Measurements from ENCODE around the gene CNN2. TPM values are rescaled to one million over a fixed set of nuclear protein-coding genes. Genes with fewer than 3 reads are reported as not detected.

The CNN2 gene
- polyA plus RNA-seq, 2 of the 4 experiments (the other 2 are of a cell fraction), result 31.7 to 99.3 TPM

DNA sequence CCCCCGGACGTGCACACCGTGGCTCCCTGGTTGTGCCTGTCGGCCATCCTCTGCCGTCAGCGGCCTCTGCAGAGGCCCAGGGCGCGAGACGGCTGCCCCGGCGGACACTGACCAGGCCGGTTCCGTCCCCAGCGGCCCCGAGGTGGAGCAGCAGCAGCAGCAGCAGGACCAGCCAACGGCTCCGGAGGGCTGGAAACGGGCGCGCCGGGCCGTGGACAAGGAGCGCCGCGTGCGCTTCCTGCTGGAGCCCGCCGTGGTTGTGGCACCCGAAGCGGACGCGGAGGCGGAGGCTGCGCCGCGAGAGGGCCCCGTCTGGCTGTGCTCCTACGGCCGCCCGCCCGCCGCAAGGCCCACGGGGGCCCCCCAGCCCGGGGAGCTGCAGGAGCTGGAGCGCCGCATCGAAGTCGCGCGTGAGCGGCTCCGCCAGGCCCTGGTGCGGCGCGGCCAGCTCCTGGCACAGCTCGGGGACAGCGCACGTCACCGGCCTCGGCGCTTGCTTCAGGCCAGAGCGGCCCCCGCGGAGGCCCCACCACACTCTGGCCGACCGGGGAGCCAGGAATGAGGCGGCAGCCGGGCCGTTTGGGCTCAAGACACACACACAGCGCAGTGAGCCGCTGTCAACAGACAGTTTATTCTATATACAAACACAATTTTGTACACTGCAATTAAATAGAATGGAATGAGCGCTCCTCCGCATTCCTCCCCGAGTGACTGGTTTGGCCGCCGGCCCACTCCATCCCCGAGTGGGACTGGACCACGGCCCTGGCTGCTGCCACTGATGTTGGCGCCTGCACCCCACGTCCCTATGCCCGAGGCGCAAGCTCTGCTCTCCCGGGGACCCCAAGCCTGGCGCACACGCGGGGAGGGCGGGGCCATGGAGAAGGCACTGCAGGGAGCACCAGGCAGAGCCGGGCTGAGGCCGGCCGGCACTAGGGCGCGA lies 17.1 kb upstream of the CNN2 start:
- CTCF ChIA-PET, result no interaction called here
- Histone ChIP-seq H3K27ac (no peak overlapping the region), H3K4me1 (no peaks in the 10 kb centered on the region), H3K4me3 (no peak overlapping the region), H3K4me2 (no peak overlapping the region), H3K9me3 (no peaks in the 10 kb centered on the region)
- DNase-seq (ENCODE audit: low read depth in 1 of 2, low spot score in 1 of 2) (no peak), FAIRE-seq (no peak), ATAC-seq (no peak)
- 94% methylated on average over 55 of the region's 92 CpGs for WGBS (ENCODE audit: missing lambda C conversion rate)
- no peak for TF ChIP-seq HOXB5 (CRISPR knock-in tag; IDR thresholded peaks at IDR 0.05)
- TF ChIP-seq NPAS2 (CRISPR knock-in tag; IDR thresholded peaks at IDR 0.05; ENCODE audit: borderline replicate concordance), result no peak
- POLR2A ChIA-PET, result no interaction called here

- CTCF ChIA-PET, result interaction anchor here (0.9 kb wide), 1 partner anchor 10 kb away, joined by 3 read pairs; the partner anchor contains the start of gene TMEM259
Observed at GRCh38 chr19:1009981-1010538, 16.3 kb upstream of the CNN2 start.

DNA sequence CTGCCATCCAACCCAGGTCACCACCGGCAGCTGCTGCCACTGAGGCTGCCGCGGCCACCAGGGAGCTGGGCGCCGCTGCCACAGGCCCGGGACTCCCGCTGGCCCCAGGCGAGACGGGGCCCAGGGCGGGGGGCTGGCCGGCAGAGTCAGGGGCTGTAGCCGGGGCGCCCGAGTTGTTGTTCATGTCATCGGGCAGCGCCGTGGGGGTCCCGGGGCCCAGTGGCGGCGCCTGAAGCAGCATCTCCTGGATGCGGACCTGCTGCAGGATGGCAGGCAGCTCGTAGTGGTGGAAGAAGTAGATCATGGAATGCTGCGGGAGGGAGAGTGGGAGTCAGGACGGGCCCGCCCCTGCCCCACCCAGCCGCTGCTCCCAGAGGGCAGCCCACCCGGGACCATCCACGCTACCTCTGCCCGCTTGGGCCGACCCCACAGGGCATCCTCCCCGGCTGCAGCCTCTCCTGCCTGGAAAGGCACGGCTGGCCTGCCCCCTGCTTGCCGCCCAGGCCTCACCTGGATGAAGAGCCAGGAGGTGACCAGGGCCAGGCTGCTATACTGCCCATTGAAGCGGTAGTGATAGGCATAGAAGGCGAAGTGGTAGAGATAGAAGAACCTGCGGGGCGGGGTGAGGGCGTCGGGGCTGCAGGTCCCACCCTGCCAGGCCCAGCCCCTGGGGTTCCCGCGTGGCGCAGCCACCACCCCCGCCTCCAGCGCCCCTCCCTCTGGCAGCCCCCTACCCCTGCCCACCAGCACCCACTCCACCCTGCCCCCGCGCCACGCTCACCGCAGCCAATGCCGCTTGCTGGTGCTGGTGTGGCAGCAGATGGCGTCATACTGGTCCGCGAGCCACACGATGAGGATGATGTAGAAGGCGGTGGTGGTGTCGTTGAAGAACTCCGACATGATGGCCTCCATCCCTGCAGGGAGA lies 15.6 kb upstream of the CNN2 start:
- Histone ChIP-seq H3K9me3 (no peaks in the 10 kb centered on the region), H3K4me2 (no peak overlapping the region), H3K4me3 (no peak overlapping the region), H3K4me1 (no peaks in the 10 kb centered on the region; the same call in 2 of the 3 replicates), H3K27ac (no peak overlapping the region)
- DNase-seq (ENCODE audit: low read depth in 1 of 2, low spot score in 1 of 2) (no peak), FAIRE-seq (no peak), ATAC-seq (no peak)
- WGBS (ENCODE audit: missing lambda C conversion rate), result 96% methylated on average over 10 of the region's 56 CpGs
- ChIA-PET POLR2A (no interaction called here), CTCF (interaction anchor here (0.9 kb wide), 1 partner anchor 10 kb away, joined by 3 read pairs; the partner anchor contains the start of gene TMEM259)
- TF ChIP-seq JUN (IDR thresholded peaks at IDR 0.05), result no peak
- no peak for TF ChIP-seq SREBF2 (IDR thresholded peaks at IDR 0.05)
- no peak for TF ChIP-seq ATOH8 (CRISPR knock-in tag; IDR thresholded peaks at IDR 0.05; ENCODE audit: low read depth)
- no peak for TF ChIP-seq CHD4 (IDR thresholded peaks at IDR 0.05; ENCODE audit: borderline replicate concordance)
- TF ChIP-seq NR3C1 (IDR thresholded peaks at IDR 0.05), result no peak
- TF ChIP-seq POLR2A (IDR thresholded peaks at IDR 0.05; ENCODE audit: low read length), result no peak
- no peak for TF ChIP-seq FOSB (CRISPR knock-in tag; IDR thresholded peaks at IDR 0.05)
- no peak for TF ChIP-seq EHMT2 (IDR thresholded peaks at IDR 0.05; ENCODE audit: low read depth)
- TF ChIP-seq MAZ (IDR thresholded peaks at IDR 0.05; ENCODE audit: borderline replicate concordance, low read depth, low read length), result no peak

More at GRCh38 chr19:1009981-1010538, 16.3 kb upstream of the CNN2 start:
- Histone ChIP-seq H3K4me3 (no peak overlapping the region), H3K27ac (no peak overlapping the region), H3K9me3 (no peaks in the 10 kb centered on the region), H3K4me1 (no peaks in the 10 kb centered on the region), H3K4me2 (no peak overlapping the region)
- POLR2A ChIA-PET, result no interaction called here
- ATAC-seq, result no peak
- WGBS (ENCODE audit: missing lambda C conversion rate), result 86% methylated on average over 10 of the region's 29 CpGs
- no peak for FAIRE-seq
- DNase-seq (ENCODE audit: low read depth in 1 of 2, low spot score in 1 of 2), result no peak
- no peak for TF ChIP-seq RAD21 (conservative IDR thresholded peaks at IDR 0.05 in 1 of 2, IDR thresholded peaks at IDR 0.05 in 1 of 2)
- no peak for TF ChIP-seq RARB (CRISPR knock-in tag; IDR thresholded peaks at IDR 0.05)

DNA sequence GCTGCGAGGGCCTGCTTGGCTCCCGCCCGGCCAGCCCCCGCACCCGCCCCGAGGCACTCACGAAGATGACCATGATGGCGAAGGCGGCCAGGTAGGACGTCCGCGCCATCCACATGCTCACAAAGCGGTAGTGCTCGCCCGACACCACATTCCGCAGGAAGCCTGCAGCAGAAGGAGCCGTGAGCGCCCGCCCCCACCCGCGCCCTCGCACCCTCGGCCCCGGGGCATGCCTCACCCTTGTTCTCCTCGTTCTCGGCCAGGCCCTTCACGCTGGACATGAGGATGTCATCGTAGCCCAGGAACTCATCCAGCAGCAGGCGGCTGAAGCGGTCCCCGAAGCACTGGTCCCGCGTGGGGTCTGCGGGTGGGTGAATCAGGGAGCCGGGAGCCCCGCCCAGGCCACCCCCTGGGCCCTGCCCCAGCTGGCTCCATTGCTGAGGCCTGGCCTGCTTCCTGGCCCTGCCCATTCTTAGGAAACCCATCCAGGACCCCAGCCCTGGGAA lies 14.5 kb upstream of the CNN2 start:
- ATAC-seq (no peak), FAIRE-seq (no peak), DNase-seq (ENCODE audit: low read depth in 1 of 2, low spot score in 1 of 2) (no peak)
- Histone ChIP-seq H3K9me3 (no peaks in the 10 kb centered on the region), H3K4me3 (no peak overlapping the region), H3K4me1 (peaks cover 10% of the 10 kb centered on the region), H3K4me2 (no peak overlapping the region), H3K27ac (no peak overlapping the region)
- POLR2A ChIA-PET, result no interaction called here
- WGBS (ENCODE audit: missing lambda C conversion rate), result 98% methylated on average over 23 of the region's 36 CpGs
- no peak for TF ChIP-seq POLR2A (IDR thresholded peaks at IDR 0.05; ENCODE audit: low read length)
- TF ChIP-seq CHD4 (IDR thresholded peaks at IDR 0.05; ENCODE audit: borderline replicate concordance), result no peak
- no peak for TF ChIP-seq NR3C1 (IDR thresholded peaks at IDR 0.05)
- no peak for TF ChIP-seq NPAS2 (CRISPR knock-in tag; IDR thresholded peaks at IDR 0.05; ENCODE audit: borderline replicate concordance)
- no peak for TF ChIP-seq CHD2 (IDR thresholded peaks at IDR 0.05; ENCODE audit: low read length, partially characterized antibody)
- TF ChIP-seq FOSB (CRISPR knock-in tag; IDR thresholded peaks at IDR 0.05), result no peak
- CTCF ChIA-PET, result interaction anchor here (2.7 kb wide), 1 partner anchor 232 kb away, joined by 6 read pairs; no protein-coding TSS in a partner anchor
